NB4 (cell line): Measurements from ENCODE around the gene SLC13A4.
"Not testable (repeated sequence)": the region's sequence is repeated elsewhere in the genome, so short reads cannot be mapped to it uniquely, and the experiment has no call there.

Experiments used
- DNase-seq: peaks from one replicate; pipeline ENCODE4 v3.0.0; 2010; ENCODE audit warnings: low read depth
- H3K4me3 ChIP-seq: one replicate; pipeline ENCODE4 v1.5.1; 2011; ENCODE audit warnings: mild to moderate bottlenecking, low read depth, low read length, moderate library complexity
- CTCF ChIP-seq: IDR thresholded peaks from one replicate; pipeline ENCODE4 v1.5.1; 2012; ENCODE audit warnings: low read depth, low read length
- MYC ChIP-seq: IDR thresholded peaks from 2 replicates; pipeline ENCODE4 v1.6.1; 2011; ENCODE audit warnings: low read depth, low read length
- POLR2A ChIP-seq: IDR thresholded peaks from 2 replicates; pipeline ENCODE4 v1.6.1; 2011; ENCODE audit warnings: mild to moderate bottlenecking; ENCODE audit not compliant: insufficient read length; ENCODE audit errors: extremely low read depth
- TF ChIP-seq, protein P1 (sequence below): IDR thresholded peaks from 2 replicates; pipeline ENCODE4 v1.6.1; 2011; ENCODE audit warnings: low read depth, low read length

Gene SLC13A4

DNA sequence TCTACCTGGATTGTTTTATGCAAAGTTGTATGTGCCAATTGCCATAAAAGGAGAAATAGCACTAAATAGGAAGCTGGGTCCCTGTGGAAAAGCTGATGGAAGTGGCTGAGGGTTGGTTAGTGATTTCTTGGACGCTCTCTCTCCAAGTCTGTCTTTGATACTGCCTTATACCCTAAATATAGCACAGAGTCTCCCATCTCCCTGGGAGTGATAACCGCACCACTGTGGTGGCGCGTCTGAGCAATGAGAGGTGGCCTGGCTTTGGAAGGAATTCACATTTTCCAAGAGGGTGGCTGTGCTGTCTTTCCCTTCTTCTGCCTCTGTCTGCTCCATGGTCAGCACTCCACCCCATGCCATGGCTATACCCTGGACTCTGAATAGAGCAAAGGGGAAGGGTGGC is 34.4 kb downstream of the SLC13A4 start:
- H3K4me3 ChIP-seq: no peak overlapping the region
- DNase-seq: no peak
- no peak for TF ChIP-seq POLR2A
- TF ChIP-seq, protein P1, sequence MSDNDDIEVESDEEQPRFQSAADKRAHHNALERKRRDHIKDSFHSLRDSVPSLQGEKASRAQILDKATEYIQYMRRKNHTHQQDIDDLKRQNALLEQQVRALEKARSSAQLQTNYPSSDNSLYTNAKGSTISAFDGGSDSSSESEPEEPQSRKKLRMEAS: no peak
- TF ChIP-seq MYC: no peak
- TF ChIP-seq CTCF: no peak

GRCh38 chr7:135692606-135693005 is 35.4 kb downstream of the SLC13A4 start:
- not testable (repeated sequence) for H3K4me3 ChIP-seq, DNase-seq

GRCh38 chr7:135692055-135692454 is 35.9 kb downstream of the SLC13A4 start:
- DNase-seq: no peak
- TF ChIP-seq, protein P1: no peak
- no peak for TF ChIP-seq POLR2A
- TF ChIP-seq CTCF: no peak
- no peak for TF ChIP-seq MYC
- H3K4me3 ChIP-seq: no peak overlapping the region

GRCh38 chr7:135690566-135690965 is 37.4 kb downstream of the SLC13A4 start:
- TF ChIP-seq CTCF: no peak
- no peak for TF ChIP-seq MYC
- TF ChIP-seq, protein P1: no peak
- TF ChIP-seq POLR2A: no peak
- no peak for DNase-seq
- H3K4me3 ChIP-seq: no peak overlapping the region

DNA sequence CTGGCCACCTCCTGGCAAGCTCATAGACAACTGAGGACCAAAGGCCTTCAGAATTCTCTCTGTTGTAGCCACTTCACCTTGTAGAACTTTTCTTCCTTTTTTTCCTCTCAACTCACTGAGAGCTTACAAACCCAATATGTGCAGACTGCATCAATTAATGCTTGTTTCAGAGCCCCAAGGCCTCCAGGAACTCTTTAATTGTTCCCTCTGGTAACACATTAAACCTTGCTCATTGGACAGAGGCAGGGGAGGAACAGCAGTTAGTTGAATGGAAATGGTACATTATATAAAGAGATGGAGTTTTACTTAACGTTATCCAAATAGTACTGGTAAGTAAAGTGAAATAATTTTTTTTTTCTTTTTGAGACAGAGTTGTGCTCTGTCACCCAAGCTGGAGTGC is 40.5 kb downstream of the SLC13A4 start:
- TF ChIP-seq, protein P1: no peak
- TF ChIP-seq POLR2A (no peak), CTCF (no peak), MYC (no peak)
- no peak overlapping the region for H3K4me3 ChIP-seq
- no peak for DNase-seq

GRCh38 chr7:135685306-135686084 is 42.5 kb downstream of the SLC13A4 start:
- no peak for DNase-seq
- no peak overlapping the region for H3K4me3 ChIP-seq

More at GRCh38 chr7:135685306-135686084, 42.5 kb downstream of the SLC13A4 start:
- TF ChIP-seq MYC (no peak), CTCF (no peak), POLR2A (no peak)
- TF ChIP-seq, protein P1: no peak
